TTC549 (cell line): ENCODE data around the gene ARHGEF28.

Source experiments
- FAIRE-seq: peaks from 2 replicates; lab custom pipeline; 2012; peaks lifted over from hg19 to GRCh38; lab: Jason Lieb, UNC

The ARHGEF28 gene

GRCh38 chr5:73623901-73624404, 2.0 kb upstream of the ARHGEF28 start:
- FAIRE-seq = no peak

- FAIRE-seq = no peak
Observed at GRCh38 chr5:73624888-73625287, 1.1 kb upstream of the ARHGEF28 start.

GRCh38 chr5:73625372-73625943, 538 bp upstream of the ARHGEF28 start:
- FAIRE-seq = no peak

- FAIRE-seq = no peak
Observed at GRCh38 chr5:73626814-73627313, 868 bp downstream of the ARHGEF28 start.

GRCh38 chr5:73629456-73629855, 3.5 kb downstream of the ARHGEF28 start:
- FAIRE-seq = no peak

GRCh38 chr5:73630765-73631164, 4.8 kb downstream of the ARHGEF28 start:
- FAIRE-seq = no peak

GRCh38 chr5:73631500-73631899, 5.5 kb downstream of the ARHGEF28 start:
- FAIRE-seq = no peak

- no peak for FAIRE-seq
Observed at GRCh38 chr5:73633060-73633459, 7.1 kb downstream of the ARHGEF28 start.

GRCh38 chr5:73636408-73636807, 10.4 kb downstream of the ARHGEF28 start:
- no peak for FAIRE-seq

GRCh38 chr5:73637565-73637964, 11.6 kb downstream of the ARHGEF28 start:
- no peak for FAIRE-seq

GRCh38 chr5:73638344-73639095, 12.5 kb downstream of the ARHGEF28 start:
- FAIRE-seq = no peak

- no peak for FAIRE-seq
Observed at GRCh38 chr5:73640861-73641320, 14.9 kb downstream of the ARHGEF28 start.

GRCh38 chr5:73641811-73642210, 15.8 kb downstream of the ARHGEF28 start:
- no peak for FAIRE-seq

- FAIRE-seq = no peak
Observed at GRCh38 chr5:73642344-73642743, 16.3 kb downstream of the ARHGEF28 start.

- no peak for FAIRE-seq
Observed at GRCh38 chr5:73644385-73644963, 18.5 kb downstream of the ARHGEF28 start.

GRCh38 chr5:73647721-73648120, 21.7 kb downstream of the ARHGEF28 start:
- no peak for FAIRE-seq

- no peak for FAIRE-seq
Observed at GRCh38 chr5:73648515-73648914, 22.5 kb downstream of the ARHGEF28 start.

- no peak for FAIRE-seq
Observed at GRCh38 chr5:73649926-73650325, 23.9 kb downstream of the ARHGEF28 start.

- no peak for FAIRE-seq
Observed at GRCh38 chr5:73652391-73652790, 26.4 kb downstream of the ARHGEF28 start.

- FAIRE-seq = no peak
Observed at GRCh38 chr5:73654171-73654811, 28.3 kb downstream of the ARHGEF28 start.

GRCh38 chr5:73654819-73655318, 28.9 kb downstream of the ARHGEF28 start:
- FAIRE-seq = no peak

- no peak for FAIRE-seq
Observed at GRCh38 chr5:73655521-73656160, 29.6 kb downstream of the ARHGEF28 start.
